ENCODE data around the gene MRPL41.

GRCh38 chr9:137551264-137552021, at the start of gene MRPL41:
- TF ChIP-seq POLR2A (IDR thresholded peaks at IDR 0.05; ENCODE audit: low read length) (no peak), GATA1 (IDR thresholded peaks at IDR 0.05; ENCODE audit: low read depth, low read length) (no peak)

Data from erythroblast (primary cell).